C4-2B (cell line): ENCODE measurements around the gene FRMD3.

Source experiments
- H3K27ac ChIP-seq: fragments of 450-650 bp; 2 replicates; pipeline ENCODE4 v1.5.1; 2017
- ZFX ChIP-seq: fragments of 450-650 bp; IDR thresholded peaks from 2 replicates; pipeline ENCODE4 v1.6.1; 2017
- TF ChIP-seq, protein P1 (sequence below): fragments of 450-650 bp; conservative IDR thresholded peaks from 2 replicates; pipeline ENCODE4 v1.5.1; 2017; ENCODE audit warnings: mild to moderate bottlenecking

Gene FRMD3

DNA sequence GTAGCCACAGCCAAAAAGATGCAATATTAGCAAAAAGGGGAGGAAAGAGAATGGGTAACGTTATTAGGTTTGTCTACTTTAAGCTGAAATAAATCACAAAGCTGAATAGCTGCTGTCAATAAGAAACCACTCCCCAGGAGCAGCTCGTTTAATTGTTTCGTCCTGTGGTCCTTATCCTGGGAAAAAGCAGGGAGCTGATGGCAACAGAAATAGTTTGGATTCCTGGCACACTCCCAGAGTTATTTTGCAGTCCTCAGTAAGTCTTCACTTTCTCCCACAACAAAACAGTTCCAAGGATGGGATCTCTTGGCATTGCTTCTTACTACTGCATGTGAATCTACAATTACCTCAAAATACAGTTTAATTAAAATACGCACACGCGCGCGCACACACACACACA is 28.8 kb downstream of the FRMD3 start:
- H3K27ac ChIP-seq, result no peak overlapping the region
- TF ChIP-seq, protein P1, sequence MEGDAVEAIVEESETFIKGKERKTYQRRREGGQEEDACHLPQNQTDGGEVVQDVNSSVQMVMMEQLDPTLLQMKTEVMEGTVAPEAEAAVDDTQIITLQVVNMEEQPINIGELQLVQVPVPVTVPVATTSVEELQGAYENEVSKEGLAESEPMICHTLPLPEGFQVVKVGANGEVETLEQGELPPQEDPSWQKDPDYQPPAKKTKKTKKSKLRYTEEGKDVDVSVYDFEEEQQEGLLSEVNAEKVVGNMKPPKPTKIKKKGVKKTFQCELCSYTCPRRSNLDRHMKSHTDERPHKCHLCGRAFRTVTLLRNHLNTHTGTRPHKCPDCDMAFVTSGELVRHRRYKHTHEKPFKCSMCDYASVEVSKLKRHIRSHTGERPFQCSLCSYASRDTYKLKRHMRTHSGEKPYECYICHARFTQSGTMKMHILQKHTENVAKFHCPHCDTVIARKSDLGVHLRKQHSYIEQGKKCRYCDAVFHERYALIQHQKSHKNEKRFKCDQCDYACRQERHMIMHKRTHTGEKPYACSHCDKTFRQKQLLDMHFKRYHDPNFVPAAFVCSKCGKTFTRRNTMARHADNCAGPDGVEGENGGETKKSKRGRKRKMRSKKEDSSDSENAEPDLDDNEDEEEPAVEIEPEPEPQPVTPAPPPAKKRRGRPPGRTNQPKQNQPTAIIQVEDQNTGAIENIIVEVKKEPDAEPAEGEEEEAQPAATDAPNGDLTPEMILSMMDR, result no peak
- no peak for TF ChIP-seq ZFX

DNA sequence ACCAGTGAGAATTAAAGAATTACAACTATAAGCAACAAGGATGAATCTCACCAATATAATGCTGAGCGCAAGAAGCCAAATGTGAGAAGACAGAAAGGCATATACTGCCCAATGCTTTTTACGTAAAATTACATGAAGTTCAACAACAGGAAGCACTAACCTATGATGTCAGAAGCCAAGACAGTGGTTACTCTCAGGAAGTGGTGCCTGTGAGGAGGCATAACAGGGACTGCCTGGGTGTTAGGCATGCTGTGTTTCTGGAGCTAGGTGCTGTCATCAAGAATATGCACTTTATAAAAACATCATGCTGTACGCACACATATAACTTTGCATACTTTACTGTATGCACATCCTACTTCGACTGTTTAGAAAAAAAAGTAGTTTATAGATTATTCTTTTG is 30.1 kb downstream of the FRMD3 start:
- no peak for TF ChIP-seq ZFX
- TF ChIP-seq, protein P1, result no peak

DNA sequence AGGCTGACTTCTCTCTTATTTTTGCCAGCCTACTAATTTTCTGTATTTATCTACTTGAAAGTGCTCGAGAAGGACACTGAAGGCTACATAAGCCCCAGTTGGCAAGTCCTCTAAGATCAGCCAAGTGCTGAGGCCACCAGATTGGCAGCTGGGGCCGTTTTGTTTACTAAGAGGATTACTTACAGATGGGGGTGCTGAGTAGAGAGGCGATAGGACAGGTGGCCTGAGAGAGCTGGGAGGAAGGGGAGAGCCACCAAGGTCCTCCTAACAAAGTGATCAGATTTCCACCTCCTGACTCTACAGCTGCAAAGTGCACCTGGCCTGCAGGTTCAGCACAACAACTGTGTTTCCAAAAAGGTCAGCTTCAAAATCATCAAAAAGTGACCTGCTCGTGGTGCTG is 32.9 kb downstream of the FRMD3 start:
- H3K27ac ChIP-seq, result no peak overlapping the region
- TF ChIP-seq ZFX, result no peak
- TF ChIP-seq, protein P1, result no peak

More for the DNA sequence above, 30.1 kb downstream of the FRMD3 start:
- no peak overlapping the region for H3K27ac ChIP-seq

DNA sequence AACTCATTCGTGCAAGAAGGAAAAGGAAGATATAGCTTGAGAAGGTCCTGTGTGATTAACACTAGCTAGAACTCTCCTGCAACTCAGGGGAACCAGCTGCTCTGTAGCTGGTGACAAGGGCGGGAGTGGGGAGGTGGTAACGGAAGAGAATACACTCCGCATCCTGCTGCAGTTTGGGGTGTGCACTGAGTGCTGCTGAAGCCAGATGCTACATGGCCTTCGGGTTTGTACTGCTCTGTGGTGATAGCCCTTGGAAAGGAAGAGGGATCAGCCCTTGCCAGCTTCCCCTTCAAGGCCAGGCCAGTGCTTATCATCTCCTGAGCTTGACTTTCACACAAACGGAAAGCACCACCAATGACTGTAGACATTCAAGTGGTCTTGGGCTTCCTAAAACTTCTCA is 34.3 kb downstream of the FRMD3 start:
- no peak for TF ChIP-seq ZFX
- TF ChIP-seq, protein P1, result no peak

DNA sequence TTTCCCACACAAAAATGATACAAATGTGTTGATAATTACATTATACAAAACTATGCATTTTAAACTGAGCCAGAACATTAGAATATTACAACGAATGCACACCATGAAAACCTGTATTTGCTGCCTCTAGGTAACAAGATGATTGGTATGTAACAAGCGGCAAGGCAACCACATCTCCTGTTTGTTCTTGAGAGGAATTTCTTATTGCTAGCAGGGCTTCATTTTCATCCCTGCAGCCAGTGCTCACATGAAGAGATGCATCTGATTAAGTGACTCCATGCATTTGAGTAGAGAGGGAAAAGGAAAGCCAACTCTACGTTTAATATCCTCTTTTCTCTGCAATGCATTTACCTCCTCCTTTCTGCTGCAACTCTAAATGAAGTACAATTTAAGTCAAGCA is 36.6 kb downstream of the FRMD3 start:
- TF ChIP-seq ZFX, result no peak
- TF ChIP-seq, protein P1, result no peak
- no peak overlapping the region for H3K27ac ChIP-seq

More for the DNA sequence above, 34.3 kb downstream of the FRMD3 start:
- H3K27ac ChIP-seq, result no peak overlapping the region

DNA sequence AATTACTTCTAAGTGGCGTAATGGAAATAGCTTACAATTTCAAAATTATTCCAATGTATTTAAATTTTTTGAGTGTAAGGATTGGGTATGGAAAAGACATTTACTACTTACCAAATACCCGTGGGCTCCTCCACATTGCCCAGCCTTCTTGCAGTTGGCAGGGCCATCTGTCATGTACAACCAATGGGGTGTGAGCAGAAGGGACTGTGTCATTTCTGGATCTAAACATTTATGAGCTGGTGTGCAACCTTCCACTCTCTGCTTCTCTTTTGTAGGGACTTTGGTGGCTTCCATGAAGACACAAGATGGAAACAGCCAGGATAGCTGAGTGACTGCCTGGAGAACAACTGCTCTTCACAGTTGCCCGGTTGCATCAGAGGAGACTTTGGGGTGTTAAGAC is 40.8 kb downstream of the FRMD3 start:
- no peak overlapping the region for H3K27ac ChIP-seq
- no peak for TF ChIP-seq ZFX
- TF ChIP-seq, protein P1, result no peak

DNA sequence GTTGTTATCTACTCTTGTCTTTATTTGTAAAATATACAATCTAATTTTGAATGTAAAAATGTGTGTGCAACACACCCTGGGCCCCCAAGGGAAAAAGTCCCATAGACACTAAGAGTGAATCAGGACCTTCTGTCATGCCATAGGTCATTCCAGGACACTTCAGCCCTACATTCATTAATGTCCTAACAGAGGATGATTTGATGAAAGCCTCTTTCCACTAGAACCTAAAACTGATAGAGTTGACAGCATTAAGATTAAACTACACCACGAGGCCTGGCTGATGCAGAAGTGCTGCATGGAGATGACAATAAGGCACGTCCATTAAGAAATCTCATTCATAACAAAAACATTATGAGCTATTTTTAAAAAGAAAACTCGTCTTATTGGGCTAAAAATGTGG is 46.2 kb downstream of the FRMD3 start:
- TF ChIP-seq ZFX, result no peak
- TF ChIP-seq, protein P1, result no peak
- H3K27ac ChIP-seq, result no peak overlapping the region
